ENCODE measurements around the gene ACADM.
A peak's percentile ranks its signal among the peaks of the same experiment; 100 is the strongest.
"Not testable (repeated sequence)": the region's sequence is repeated elsewhere in the genome, so short reads cannot be mapped to it uniquely, and the experiment has no call there.

Gene ACADM

DNA sequence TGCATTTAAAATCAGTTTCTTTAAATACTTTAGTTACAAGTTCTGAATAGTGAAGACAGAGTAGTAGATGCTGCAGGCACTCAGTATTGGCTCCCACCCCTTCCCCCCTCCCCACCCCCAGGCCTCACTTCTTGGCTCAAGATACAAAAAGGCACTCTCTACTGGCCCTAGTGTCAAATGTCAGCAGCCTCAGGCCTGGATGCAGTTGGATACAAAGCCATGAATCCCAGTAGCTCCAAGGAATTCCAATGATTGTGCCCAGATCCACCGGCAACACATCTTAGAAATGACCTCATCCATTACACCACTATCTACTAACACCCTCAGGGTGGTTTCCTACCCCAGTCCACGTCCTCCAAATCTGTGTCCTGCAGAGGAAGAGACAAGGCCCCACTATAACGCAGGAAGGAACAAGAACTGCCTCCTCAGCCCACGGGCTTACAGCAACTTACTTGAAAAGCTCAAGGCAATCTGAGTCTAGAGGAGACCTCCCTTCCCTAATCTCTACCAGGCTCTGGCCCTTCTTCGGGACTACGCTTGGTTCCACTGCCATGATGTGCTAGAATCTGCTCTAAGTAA lies 17.6 kb downstream of the ACADM start:
- DNase-seq, result no peak

DNA sequence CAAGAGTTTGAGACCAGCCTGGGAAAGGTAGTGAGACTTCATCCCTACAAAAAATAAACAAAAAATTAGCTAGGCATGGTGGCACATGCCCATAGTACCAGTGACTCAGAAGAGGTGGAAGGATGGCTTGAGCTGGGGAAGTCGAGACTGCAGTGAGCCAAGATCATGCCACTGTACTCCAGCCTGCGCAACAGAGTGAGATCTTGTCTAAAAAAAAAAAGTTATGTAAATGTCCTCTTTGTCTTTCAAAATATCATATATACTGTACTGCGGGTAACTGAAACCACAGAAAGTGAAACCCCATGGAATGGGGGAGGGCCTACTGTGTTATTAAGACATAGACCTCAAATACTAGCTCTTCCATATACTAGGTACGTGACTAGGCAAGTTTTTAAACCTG lies 20.8 kb downstream of the ACADM start:
- no peak for DNase-seq

GRCh38 chr1:75757210-75757609 lies 32.7 kb downstream of the ACADM start:
- not testable (repeated sequence) for DNase-seq

DNA sequence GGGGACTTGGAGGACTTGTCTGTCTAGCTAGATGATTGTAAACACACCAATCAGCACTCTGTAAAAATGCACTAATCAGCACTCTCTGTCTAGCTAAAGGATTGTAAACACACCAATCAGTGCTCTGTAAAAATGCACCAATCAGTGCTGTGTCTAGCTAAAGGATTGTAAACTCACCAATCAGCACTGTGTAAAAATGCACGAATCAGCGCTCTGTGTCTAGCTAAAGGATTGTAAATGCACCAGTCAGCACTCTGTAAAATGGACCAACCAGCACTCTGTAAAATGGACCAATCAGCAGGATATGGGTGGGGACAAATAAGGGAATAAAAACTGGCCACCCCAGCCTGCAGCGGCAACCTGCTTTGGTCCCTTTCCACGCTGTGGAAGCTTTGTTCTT lies 34.0 kb downstream of the ACADM start:
- not testable (repeated sequence) for DNase-seq

GRCh38 chr1:75764057-75764655 lies 39.6 kb downstream of the ACADM start:
- DNase-seq, result no peak

- no peak for DNase-seq
Measured at GRCh38 chr1:75765697-75766355, 41.3 kb downstream of the ACADM start.

DNA sequence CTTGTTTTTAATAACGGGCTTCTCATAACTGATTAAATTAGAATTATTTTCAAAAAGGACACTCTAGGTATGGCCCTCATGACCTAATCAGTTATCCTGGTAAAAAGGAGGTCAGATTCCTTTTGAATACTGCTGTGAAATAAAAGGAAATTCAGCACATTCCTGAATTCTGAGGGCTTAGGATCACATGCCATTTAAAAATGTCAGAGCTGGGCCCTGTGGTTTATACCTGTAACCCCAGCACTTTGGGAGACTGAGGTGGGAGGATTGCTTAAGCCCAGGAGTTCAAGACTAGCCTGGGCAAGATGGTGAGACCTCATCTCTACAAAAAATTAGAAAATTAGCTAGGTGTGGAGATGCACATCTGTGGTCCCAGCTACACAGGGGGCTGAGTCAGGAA lies 43.5 kb downstream of the ACADM start:
- no peak for DNase-seq

DNA sequence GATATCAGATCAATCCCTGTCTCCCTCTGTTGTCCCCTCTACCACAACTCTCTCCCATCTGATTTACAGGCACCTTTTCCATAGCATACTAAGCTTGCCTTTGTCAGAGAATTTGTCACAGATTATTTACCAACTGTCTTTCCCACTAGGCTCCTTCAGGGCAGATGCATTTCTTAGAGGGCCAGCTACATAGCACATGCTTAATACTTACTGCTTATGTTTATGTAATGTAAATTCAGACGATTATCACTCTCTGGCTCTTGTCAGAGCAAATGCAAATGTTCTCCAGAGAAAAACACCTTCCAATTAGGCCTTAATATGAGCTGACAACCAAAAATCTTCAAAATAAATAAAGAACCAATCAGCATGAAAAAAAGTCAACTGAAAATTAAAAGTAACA lies 46.3 kb downstream of the ACADM start:
- DNase-seq, result no peak

DNA sequence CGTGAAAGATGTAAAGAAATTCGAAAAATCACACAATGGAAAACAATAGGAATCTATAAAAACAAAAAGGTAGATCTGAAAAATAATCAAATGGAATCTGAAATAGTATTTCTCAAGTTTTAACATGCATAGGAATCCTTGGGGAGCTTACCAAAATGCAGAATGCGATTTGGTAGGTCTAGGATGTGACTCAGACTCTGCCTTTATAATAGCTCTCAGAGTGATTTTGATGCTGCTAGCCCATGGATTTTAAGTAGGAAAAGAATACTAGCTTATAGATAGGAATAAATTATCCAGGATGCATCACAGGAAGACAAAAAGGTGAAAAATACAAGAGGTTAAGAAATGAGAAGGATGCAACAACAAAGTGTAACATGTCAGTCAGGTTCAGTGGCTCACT lies 47.5 kb downstream of the ACADM start:
- DNase-seq, result no peak

DNA sequence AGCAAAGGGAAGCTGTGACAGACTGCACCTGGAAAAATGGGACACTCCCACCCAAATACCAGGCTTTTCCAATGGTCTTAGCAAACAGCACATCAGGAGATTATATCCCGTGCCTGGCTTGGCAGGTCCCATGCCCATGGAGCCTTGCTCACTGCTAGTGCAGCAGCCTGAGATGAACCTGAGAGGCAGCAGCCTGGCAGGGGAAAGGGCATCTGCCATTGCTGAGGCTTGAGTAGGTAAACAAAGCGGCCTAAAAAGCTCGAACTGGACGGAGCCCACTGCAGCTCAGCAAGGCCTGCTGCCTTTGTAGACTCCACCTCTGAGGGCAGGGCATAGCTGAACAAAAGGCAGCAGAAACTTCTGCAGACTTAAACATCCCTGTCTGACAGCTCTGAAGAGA lies 53.3 kb downstream of the ACADM start:
- DNase-seq, result not testable (repeated sequence)

- DNase-seq, result not testable (repeated sequence)
Measured at GRCh38 chr1:75778694-75779093, 54.2 kb downstream of the ACADM start.

- DNase-seq, result not testable (repeated sequence)
Measured at GRCh38 chr1:75780183-75780582, 55.7 kb downstream of the ACADM start.

DNA sequence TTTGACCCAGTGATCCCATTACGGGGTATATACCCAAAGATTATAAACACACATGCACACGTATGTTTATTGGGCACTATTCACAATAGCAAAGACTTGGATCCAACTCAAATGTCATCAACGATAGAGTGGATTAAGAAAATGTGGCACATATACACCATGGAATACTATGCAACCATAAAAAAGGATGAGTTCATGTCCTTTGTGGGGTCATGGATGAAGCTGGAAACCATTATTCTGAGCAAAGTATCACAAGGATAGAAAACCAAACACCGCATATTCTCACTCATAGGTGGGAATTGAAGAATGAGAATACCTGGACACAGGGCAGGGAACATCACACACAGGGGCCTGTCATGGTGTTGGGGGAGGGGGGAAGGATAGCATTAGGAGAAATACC lies 59.4 kb downstream of the ACADM start:
- DNase-seq, result not testable (repeated sequence)

DNA sequence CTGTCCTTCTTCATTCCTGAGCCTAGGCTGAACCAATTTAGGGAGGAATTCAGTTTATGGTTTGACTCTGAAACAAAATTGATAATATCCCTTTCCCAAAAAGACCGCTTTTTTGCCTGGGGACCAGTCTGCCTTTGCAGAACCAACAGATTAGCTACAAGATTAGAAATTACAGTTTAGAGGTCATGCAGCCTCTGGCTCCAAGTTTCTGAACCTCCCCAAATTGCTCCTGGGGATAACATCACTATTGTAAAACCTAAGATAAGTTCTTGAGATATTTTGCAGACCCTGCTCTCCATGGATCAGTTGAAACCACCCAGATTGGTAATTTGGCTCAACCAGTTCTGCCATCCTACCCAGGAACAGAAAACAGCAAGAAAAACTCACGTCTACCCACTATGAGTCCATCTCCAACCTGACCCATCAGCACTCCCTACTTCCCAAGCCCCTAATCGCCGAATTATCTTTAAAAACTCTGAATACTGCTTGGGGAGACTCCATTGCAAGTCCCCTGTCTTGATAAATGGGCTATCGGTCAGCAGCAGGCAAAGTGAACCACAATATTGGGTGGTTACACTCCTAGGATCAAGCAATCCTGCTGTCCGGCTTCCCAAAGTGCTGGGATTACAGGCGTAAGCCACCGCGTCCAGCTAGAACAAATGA lies 60.9 kb downstream of the ACADM start:
- DNase-seq, result no peak

GRCh38 chr1:75785983-75786853 lies 61.7 kb downstream of the ACADM start, which contains the start of gene RABGGTB:
Gene RABGGTB, plus strand, starts transcription at chr1:75786256. Its CDS starts 16 bp downstream, at chr1:75786272.
- DNase-seq, result peak; percentile 96

GRCh38 chr1:75786901-75787493 lies 62.5 kb downstream of the ACADM start:
- DNase-seq, result no peak

DNA sequence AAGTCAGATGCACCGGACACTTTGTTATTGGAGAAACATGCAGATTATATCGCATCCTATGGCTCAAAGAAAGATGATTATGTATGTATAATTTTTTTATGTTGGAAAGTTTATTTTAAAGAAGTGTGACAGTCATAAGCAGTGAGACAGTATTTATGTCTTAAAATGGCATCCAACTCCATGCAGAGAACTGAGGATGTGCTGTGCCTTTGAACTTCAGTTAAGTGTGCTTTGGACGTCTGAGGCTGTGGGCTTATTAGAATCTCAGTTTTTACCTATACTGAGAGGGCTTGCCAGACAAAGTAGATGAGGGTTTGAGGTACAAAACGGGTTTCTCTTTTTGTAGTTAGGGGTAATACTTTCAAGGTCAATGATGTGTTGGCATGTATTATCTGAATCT lies 63.0 kb downstream of the ACADM start:
- DNase-seq, result no peak

GRCh38 chr1:75789988-75790387 lies 65.5 kb downstream of the ACADM start:
- no peak for DNase-seq

DNA sequence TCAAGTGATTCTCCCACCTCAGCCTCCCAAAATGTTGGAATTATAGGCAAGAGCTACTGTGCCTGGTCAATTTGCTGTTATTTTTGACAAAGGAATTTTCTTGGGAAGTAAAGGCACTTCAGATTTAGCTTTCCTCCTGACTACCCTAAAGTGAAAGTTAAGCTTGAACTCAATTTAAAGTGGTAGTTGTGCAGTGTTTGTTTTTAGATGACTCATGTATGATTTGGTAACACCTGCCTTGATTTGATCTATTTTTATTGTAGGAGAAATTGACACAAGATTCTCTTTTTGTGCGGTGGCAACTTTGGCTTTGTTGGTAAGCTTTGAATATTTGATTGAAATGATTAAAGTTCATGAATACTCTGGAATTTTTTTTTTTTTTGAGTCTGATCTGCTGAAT lies 66.5 kb downstream of the ACADM start:
- no peak for DNase-seq

DNA sequence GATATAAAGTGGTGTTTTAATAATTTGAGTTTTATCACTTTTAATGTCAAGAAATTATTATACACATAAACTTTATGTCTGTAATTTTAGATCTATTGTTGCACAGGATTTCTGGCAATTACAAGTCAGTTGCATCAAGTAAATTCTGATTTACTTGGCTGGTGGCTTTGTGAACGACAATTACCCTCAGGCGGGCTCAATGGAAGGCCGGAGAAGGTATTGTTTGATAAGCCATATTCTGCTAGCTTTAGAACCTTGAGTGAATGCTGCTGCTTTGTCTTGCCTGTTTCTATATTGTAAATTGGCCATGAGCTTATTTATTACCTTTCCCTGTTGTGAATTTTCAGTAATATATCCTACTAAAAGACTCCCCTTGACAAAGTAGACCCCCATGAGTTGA lies 67.6 kb downstream of the ACADM start:
- no peak for DNase-seq

DNA sequence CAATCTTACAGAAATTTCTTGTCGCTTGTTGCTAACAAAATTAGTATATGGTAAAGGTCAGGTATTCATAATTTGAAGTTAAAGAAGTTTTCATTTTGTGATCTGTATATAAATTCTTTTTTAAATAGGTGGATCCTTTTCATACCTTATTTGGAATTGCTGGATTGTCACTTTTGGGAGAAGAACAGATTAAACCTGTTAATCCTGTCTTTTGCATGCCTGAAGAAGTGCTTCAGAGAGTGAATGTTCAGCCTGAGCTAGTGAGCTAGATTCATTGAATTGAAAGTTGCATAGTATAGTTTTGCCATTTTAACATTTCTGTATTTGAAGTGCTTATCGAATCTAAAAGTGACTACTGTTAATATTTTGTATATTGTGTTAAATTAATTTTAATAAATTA lies 69.9 kb downstream of the ACADM start:
- DNase-seq, result no peak

DNA sequence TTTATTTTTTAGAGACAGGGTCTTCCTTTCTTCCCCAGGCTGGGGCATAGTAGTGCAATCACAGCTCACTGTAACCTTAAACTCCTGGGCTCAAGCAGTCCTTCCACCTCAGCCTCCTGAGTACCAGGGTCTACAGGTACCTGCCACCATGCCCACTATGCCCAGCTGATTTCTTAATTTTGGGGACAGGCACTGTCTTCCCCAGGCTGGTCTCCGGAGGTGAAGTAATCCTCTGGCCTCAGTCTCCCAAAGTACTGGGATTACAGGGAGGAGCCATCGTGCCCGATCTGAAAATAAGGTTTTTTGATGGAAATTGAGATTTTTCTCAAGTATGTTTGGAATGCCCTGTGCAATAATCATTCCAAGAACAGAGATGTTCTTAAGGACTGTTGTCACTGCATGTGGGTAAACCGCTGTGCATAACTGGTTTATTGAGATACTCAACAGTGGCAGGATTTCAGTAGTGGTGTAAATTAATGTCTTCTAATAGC lies 71.2 kb downstream of the ACADM start:
- DNase-seq, result peak; percentile 15

All from stimulated activated CD4-positive, alpha-beta T cell treated with anti-CD3 and anti-CD28 coated beads, Interleukin-4, amount 100 ng/mL, for 24 hours (primary cell).